Transverse colon (tissue), 4 donors: Measurements from ENCODE around the gene TNN. TPM values are rescaled to one million over a fixed set of nuclear protein-coding genes. Genes with fewer than 3 reads are reported as not detected.
A peak's percentile ranks its signal among the peaks of the same experiment; 100 is the strongest.

Experiments
- DNase-seq: peaks from one replicate; pipeline ENCODE4 v3.0.0-alpha.2; 2019
- H3K27ac ChIP-seq, 4 donors: fragments of 200-600 bp; sonication (generic); 2 replicates each; pipeline ENCODE4 v1.5.1; 2016 to 2018; ENCODE audit warnings: inconsistent platforms in 4 of 4
- H3K27me3 ChIP-seq: fragments of 200-600 bp; sonication (generic); 2 replicates; pipeline ENCODE4 v1.5.1; 2017; ENCODE audit warnings: inconsistent platforms
- H3K36me3 ChIP-seq, 4 donors: fragments of 200-600 bp; sonication (generic); 2 replicates each; pipeline ENCODE4 v1.5.1; 2017 to 2019; ENCODE audit warnings: inconsistent platforms in 4 of 4
- H3K4me1 ChIP-seq, 4 donors: fragments of 200-600 bp; sonication (generic); 2 replicates each; pipeline ENCODE4 v1.5.1; 2017 to 2020; ENCODE audit warnings: inconsistent platforms in 4 of 4
- H3K4me3 ChIP-seq, 4 donors: fragments of 200-600 bp; sonication (generic); 1 replicate in 1 of 4; 2 replicates in 3 of 4; pipeline versions ENCODE4 v1.5.1 to v1.6.1; 2017 to 2019; ENCODE audit warnings: inconsistent platforms in 4 of 4
- H3K9me3 ChIP-seq, 2 donors: fragments of 200-600 bp; sonication (generic); 2 replicates each; pipeline ENCODE4 v1.5.1; 2017 to 2019; ENCODE audit warnings: inconsistent platforms in 2 of 2
- CTCF ChIP-seq, 5 experiments: fragments of 200-600 bp in 3 of 5; fragments of 450-650 bp in 2 of 5; sonication (generic) in 3 of 5; IDR thresholded peaks; 1 replicate in 2 of 5; 2 replicates in 3 of 5; pipeline ENCODE4 v1.5.1; 2016 to 2017; ENCODE audit warnings: antibody characterized with exemption in 5 of 5, inconsistent platforms in 3 of 5, mild to moderate bottlenecking in 2 of 5, moderate library complexity in 1 of 5
- EP300 ChIP-seq: sonication (generic); formaldehyde crosslinking; IDR thresholded peaks from one replicate; pipeline ENCODE4 v1.6.1; 2017; ENCODE audit warnings: antibody characterized with exemption, low read depth
- POLR2A ChIP-seq: fragments of 450-650 bp; IDR thresholded peaks from one replicate; pipeline ENCODE4 v1.6.1; 2016; ENCODE audit warnings: antibody characterized with exemption, mild to moderate bottlenecking, moderate library complexity
- POLR2AphosphoS5 ChIP-seq, 3 donors: sonication (generic); formaldehyde crosslinking; IDR thresholded peaks; one replicate each; pipeline ENCODE4 v1.6.1; 2016; ENCODE audit warnings: antibody characterized with exemption in 3 of 3
- WGBS, 2 donors: methylation state at CpG; one replicate each; pipeline ENCODE4 v1.1.5; 2018; ENCODE audit warnings: low coverage in 1 of 2; 5-methylcytosine and 5-hydroxymethylcytosine counted together
- in situ Hi-C, 4 donors: fragments of 200-750 bp; cut with MboI; loops; one replicate each; pipeline versions ENCODE4 v1.15.0 to v1.15.1; 2017; ENCODE audit warnings: low sequenced_read_pairs in 3 of 4, low pct_ligation_motif_present in 1 of 4, low pct_unique_long_range_greater_than_20kb in 1 of 4
- intact Hi-C: fragments of 100-400 bp; cut with DNase I; formaldehyde crosslinking; loops from one replicate; pipeline ENCODE4 v1.15.1; 2023; ENCODE audit warnings: low total_unique reads
- total RNA-seq, 4 donors: library from RNA; depleted of rRNA; stranded (reverse); fragments of >200 nt; gene quantifications; one replicate each; pipeline ENCODE4 v1.1.0, GENCODE V29; 2016

Gene TNN
- total RNA-seq, 4 donors from 2014 or later, result 0.14 TPM; not detected in 3

GRCh38 chr1:175036476-175036875 is 31.2 kb upstream of the TNN start:
- no peaks in the 10 kb centered on the region for H3K9me3 ChIP-seq
- TF ChIP-seq POLR2AphosphoS5 (IDR thresholded peaks at IDR 0.05) (no peak), EP300 (no peak), POLR2A (no peak), CTCF (IDR thresholded peaks at IDR 0.05) (no peak)
- intact Hi-C loops (loop anchor here (10.0 kb wide), 2 partner anchors 88 to 278 kb away; no protein-coding TSS in a partner anchor), in situ Hi-C loops (loop anchor here (10.0 to 25.0 kb wide), 4 partner anchors 88 to 288 kb away; no protein-coding TSS in a partner anchor)
- H3K4me3 ChIP-seq, result no peak overlapping the region
- DNase-seq, result no peak
- no peaks in the 10 kb centered on the region for H3K36me3 ChIP-seq
- WGBS, 2 donors, result 75 to 78% methylated on average over 2 to 3 of the region's 3 CpGs
- H3K4me1 ChIP-seq, result no peaks in the 10 kb centered on the region
- H3K27me3 ChIP-seq, result no peaks in the 10 kb centered on the region
- no peak overlapping the region for H3K27ac ChIP-seq

- WGBS, 2 donors, result 36 to 66% methylated on average over 3 to 7 of the region's 7 CpGs
Measured at GRCh38 chr1:175037416-175037815, 30.2 kb upstream of the TNN start.

GRCh38 chr1:175040324-175040879 is 27.2 kb upstream of the TNN start:
- Histone ChIP-seq H3K9me3 (no peaks in the 10 kb centered on the region), H3K4me1 (no peaks in the 10 kb centered on the region), H3K4me3 (no peak overlapping the region), H3K36me3 (no peaks in the 10 kb centered on the region), H3K27ac (no peak overlapping the region), H3K27me3 (no peaks in the 10 kb centered on the region)
- 42 to 55% methylated on average over 4 of the region's 4 CpGs for WGBS, 2 donors
- in situ Hi-C loops, result loop anchor here in 3 of 4 donors (25.0 kb wide), 2 partner anchors 97 to 272 kb away; no protein-coding TSS in a partner anchor
- no peak for DNase-seq
- intact Hi-C loops, result no loop called here
- TF ChIP-seq CTCF (IDR thresholded peaks at IDR 0.05) (no peak), POLR2AphosphoS5 (IDR thresholded peaks at IDR 0.05) (peak; percentile 45 to 63 (median 59))

More at GRCh38 chr1:175037416-175037815, 30.2 kb upstream of the TNN start:
- Histone ChIP-seq H3K27ac (no peak overlapping the region), H3K4me3 (no peak overlapping the region), H3K36me3 (no peaks in the 10 kb centered on the region), H3K27me3 (no peaks in the 10 kb centered on the region), H3K9me3 (no peaks in the 10 kb centered on the region), H3K4me1 (no peaks in the 10 kb centered on the region)
- no peak for DNase-seq
- intact Hi-C loops, result loop anchor here (10.0 kb wide), 2 partner anchors 87 to 277 kb away; no protein-coding TSS in a partner anchor
- in situ Hi-C loops, result loop anchor here (10.0 to 25.0 kb wide), 4 partner anchors 87 to 287 kb away; no protein-coding TSS in a partner anchor
- TF ChIP-seq CTCF (IDR thresholded peaks at IDR 0.05), result no peak
- TF ChIP-seq POLR2AphosphoS5 (IDR thresholded peaks at IDR 0.05), result no peak
- TF ChIP-seq EP300, result no peak
- no peak for TF ChIP-seq POLR2A

GRCh38 chr1:175042650-175043049 is 25.0 kb upstream of the TNN start:
- in situ Hi-C loops, result loop anchor here in 3 of 4 donors (25.0 kb wide), 2 partner anchors 95 to 270 kb away; no protein-coding TSS in a partner anchor
- Histone ChIP-seq H3K4me3 (no peak overlapping the region), H3K36me3 (no peaks in the 10 kb centered on the region), H3K27me3 (no peaks in the 10 kb centered on the region), H3K4me1 (no peaks in the 10 kb centered on the region), H3K27ac (no peak overlapping the region), H3K9me3 (no peaks in the 10 kb centered on the region)
- 68 to 73% methylated on average over 3 of the region's 3 CpGs for WGBS, 2 donors
- no peak for TF ChIP-seq EP300
- no peak for TF ChIP-seq POLR2A
- no peak for TF ChIP-seq POLR2AphosphoS5 (IDR thresholded peaks at IDR 0.05)
- no peak for TF ChIP-seq CTCF (IDR thresholded peaks at IDR 0.05)
- intact Hi-C loops, result no loop called here
- no peak for DNase-seq
